RWPE2 (cell line): ENCODE data around the gene ALK.

ENCODE experiments used
- ATAC-seq: fragments of 200-7000 bp; cut with Tn5 transposase; 3 replicates; pipeline ENCODE4 v1.9.1; 2021; ENCODE audit warnings: low read depth
- DNase-seq: peaks from one replicate; pipeline ENCODE4 v3.0.0-alpha.2; 2020; ENCODE audit warnings: low spot score
- H3K27ac ChIP-seq: fragments of 450-650 bp; 2 replicates; pipeline ENCODE4 v1.5.1; 2017; ENCODE audit warnings: mild to moderate bottlenecking; ENCODE audit not compliant: poor library complexity, severe bottlenecking
- H3K27me3 ChIP-seq: fragments of 250-450 bp; sonication (Bioruptor Pico); 2 replicates; pipeline ENCODE4 v1.5.1; 2021; ENCODE audit warnings: mild to moderate bottlenecking, moderate library complexity; ENCODE audit not compliant: insufficient read depth, poor library complexity, severe bottlenecking
- H3K36me3 ChIP-seq: fragments of 250-450 bp; sonication (Bioruptor Pico); 2 replicates; pipeline ENCODE4 v1.5.1; 2020; ENCODE audit warnings: low read depth, mild to moderate bottlenecking, moderate library complexity
- H3K4me1 ChIP-seq: fragments of 250-450 bp; sonication (Bioruptor Pico); 2 replicates; pipeline ENCODE4 v1.5.1; 2021; ENCODE audit warnings: mild to moderate bottlenecking, moderate library complexity; ENCODE audit not compliant: insufficient read depth, poor library complexity, severe bottlenecking
- H3K4me3 ChIP-seq: fragments of 250-450 bp; sonication (Bioruptor Pico); 2 replicates; pipeline ENCODE4 v1.5.1; 2021; ENCODE audit warnings: mild to moderate bottlenecking, moderate library complexity; ENCODE audit not compliant: severe bottlenecking
- H3K9me3 ChIP-seq: fragments of 250-450 bp; sonication (Bioruptor Pico); 2 replicates; pipeline ENCODE4 v1.5.1; 2021; ENCODE audit warnings: mild to moderate bottlenecking, moderate library complexity; ENCODE audit not compliant: severe bottlenecking
- CTCF ChIP-seq: fragments of 450-650 bp; IDR thresholded peaks from one replicate; pipeline ENCODE4 v1.5.1; 2017; ENCODE audit warnings: mild to moderate bottlenecking, moderate library complexity; ENCODE audit not compliant: poor library complexity, severe bottlenecking

Gene ALK

GRCh38 chr2:29898999-29899398 is 22.4 kb downstream of the ALK start:
- H3K36me3 ChIP-seq, result no peaks in the 10 kb centered on the region
- no peak for TF ChIP-seq CTCF
- no peak overlapping the region for H3K27ac ChIP-seq
- H3K4me1 ChIP-seq, result no peaks in the 10 kb centered on the region
- no peak overlapping the region for H3K4me3 ChIP-seq
- peaks cover 73% of the 10 kb centered on the region for H3K27me3 ChIP-seq
- DNase-seq (no peak), ATAC-seq (no peak)
- no peaks in the 10 kb centered on the region for H3K9me3 ChIP-seq

- no peak for DNase-seq
- Histone ChIP-seq H3K27me3 (peaks cover 50% of the 10 kb centered on the region), H3K4me1 (no peaks in the 10 kb centered on the region), H3K9me3 (no peaks in the 10 kb centered on the region), H3K27ac (no peak overlapping the region), H3K36me3 (no peaks in the 10 kb centered on the region), H3K4me3 (no peak overlapping the region)
- no peak for ATAC-seq
- no peak for TF ChIP-seq CTCF
Measured at GRCh38 chr2:29894822-29895614, 26.4 kb downstream of the ALK start.

- Histone ChIP-seq H3K9me3 (no peaks in the 10 kb centered on the region), H3K27ac (no peak overlapping the region), H3K4me3 (no peak overlapping the region), H3K27me3 (peaks cover 32% of the 10 kb centered on the region), H3K4me1 (no peaks in the 10 kb centered on the region), H3K36me3 (no peaks in the 10 kb centered on the region)
- DNase-seq, result no peak
- TF ChIP-seq CTCF, result no peak
- ATAC-seq, result no peak
Measured at GRCh38 chr2:29892585-29893259, 28.7 kb downstream of the ALK start.

- peaks cover 3% of the 10 kb centered on the region for H3K27me3 ChIP-seq
- H3K4me1 ChIP-seq, result no peaks in the 10 kb centered on the region
- TF ChIP-seq CTCF, result no peak
- H3K4me3 ChIP-seq, result no peak overlapping the region
- no peak for DNase-seq
- no peaks in the 10 kb centered on the region for H3K9me3 ChIP-seq
- ATAC-seq, result no peak
- no peak overlapping the region for H3K27ac ChIP-seq
- no peaks in the 10 kb centered on the region for H3K36me3 ChIP-seq
Measured at GRCh38 chr2:29881089-29881730, 40.2 kb downstream of the ALK start.
